SK-N-SH (cell line): Measurements from ENCODE around the gene RBM19.

Experiments
- CTCF ChIP-seq: fragments of 200-600 bp; sonication (generic); IDR thresholded peaks from 2 replicates; pipeline ENCODE4 v1.6.1; 2017; ENCODE audit warnings: antibody characterized with exemption, mild to moderate bottlenecking, moderate library complexity
- EP300 ChIP-seq, 2 experiments: IDR thresholded peaks; 2 replicates each; pipeline versions ENCODE4 v1.4.0 to v1.6.1; 2012; ENCODE audit warnings: borderline replicate concordance in 1 of 2, low read depth in 1 of 2, low read length in 1 of 2
- FOSL2 ChIP-seq: IDR thresholded peaks from 2 replicates; pipeline ENCODE4 v1.4.0; 2012; ENCODE audit warnings: low read depth, mild to moderate bottlenecking, moderate library complexity, borderline replicate concordance
- GABPA ChIP-seq: IDR thresholded peaks from 2 replicates; pipeline ENCODE4 v1.4.0; 2012; ENCODE audit warnings: low read depth, mild to moderate bottlenecking
- RFX5 ChIP-seq: IDR thresholded peaks from 2 replicates; pipeline ENCODE4 v1.6.1; 2012; ENCODE audit warnings: mild to moderate bottlenecking, improper control_type of control experiment, low read length

- peak; percentile 49 for TF ChIP-seq CTCF
- no peak for TF ChIP-seq GABPA
- no peak for TF ChIP-seq EP300 (IDR thresholded peaks at IDR 0.05; ENCODE audit: borderline replicate concordance in 1 of 2, low read depth in 1 of 2, low read length in 1 of 2)
- TF ChIP-seq FOSL2: no peak
- no peak for TF ChIP-seq RFX5
Observed at GRCh38 chr12:113867258-113867657, 98.9 kb downstream of the RBM19 start.
